Fibroblast of peridontal ligament (primary cell): ENCODE data around the gene CST5.
"Not testable (repeated sequence)": the region's sequence is repeated elsewhere in the genome, so short reads cannot be mapped to it uniquely, and the experiment has no call there.

ENCODE experiments used
- DNase-seq: peaks from one replicate; pipeline ENCODE4 v3.0.0-alpha.2; 2010; ENCODE audit errors: extremely low read depth

CST5 gene

GRCh38 chr20:23879328-23879798, at the start of gene CST5:
Gene CST5 (minus strand): TSS chr20:23879748. CDS start chr20:23879676, 72 bp downstream.
- no peak for DNase-seq

- DNase-seq, result no peak
Measured at GRCh38 chr20:23928788-23929187, 49.2 kb upstream of the CST5 start.

- no peak for DNase-seq
Measured at GRCh38 chr20:23928353-23928752, 48.8 kb upstream of the CST5 start.

- DNase-seq, result no peak
Measured at GRCh38 chr20:23926944-23927872, 47.7 kb upstream of the CST5 start.

GRCh38 chr20:23926526-23926880, 47.0 kb upstream of the CST5 start:
- DNase-seq, result no peak

- no peak for DNase-seq
Measured at GRCh38 chr20:23925789-23926525, 46.4 kb upstream of the CST5 start.

GRCh38 chr20:23924751-23925150, 45.2 kb upstream of the CST5 start:
- DNase-seq, result no peak

- DNase-seq, result no peak
Measured at GRCh38 chr20:23923891-23924435, 44.4 kb upstream of the CST5 start.

- no peak for DNase-seq
Measured at GRCh38 chr20:23923311-23923710, 43.8 kb upstream of the CST5 start.

GRCh38 chr20:23920408-23921325, 41.1 kb upstream of the CST5 start:
- DNase-seq, result no peak

- no peak for DNase-seq
Measured at GRCh38 chr20:23918896-23919295, 39.3 kb upstream of the CST5 start.

GRCh38 chr20:23918101-23918862, 38.7 kb upstream of the CST5 start:
- DNase-seq, result no peak

GRCh38 chr20:23917024-23917725, 37.6 kb upstream of the CST5 start:
- no peak for DNase-seq

GRCh38 chr20:23915844-23916243, 36.3 kb upstream of the CST5 start:
- no peak for DNase-seq

- not testable (repeated sequence) for DNase-seq
Measured at GRCh38 chr20:23914469-23914868, 34.9 kb upstream of the CST5 start.

- no peak for DNase-seq
Measured at GRCh38 chr20:23910210-23910609, 30.7 kb upstream of the CST5 start.

- no peak for DNase-seq
Measured at GRCh38 chr20:23909390-23909789, 29.8 kb upstream of the CST5 start.

GRCh38 chr20:23907579-23907978, 28.0 kb upstream of the CST5 start:
- no peak for DNase-seq

- not testable (repeated sequence) for DNase-seq
Measured at GRCh38 chr20:23902396-23902795, 22.8 kb upstream of the CST5 start.

- DNase-seq, result not testable (repeated sequence)
Measured at GRCh38 chr20:23890867-23891266, 11.3 kb upstream of the CST5 start.
